Right renal cortex interstitium (tissue), 3 donors: ENCODE results near the gene CMTM5. TPM values are rescaled to one million over a fixed set of nuclear protein-coding genes. Genes with fewer than 3 reads are reported as not detected.

Experiments used
- DNase-seq, 3 donors: peaks; one replicate each; pipeline ENCODE4 v3.0.0-alpha.2; 2013; ENCODE audit warnings: low read depth in 3 of 3, low spot score in 2 of 3
- polyA plus RNA-seq, 3 donors: library from polyadenylated mRNA; unstranded; fragments of 120-200 nt; gene quantifications; one replicate each; pipeline ENCODE4 v1.2.1, GENCODE V29; 2013; ENCODE audit not compliant: insufficient read length in 3 of 3

Gene CMTM5, protein sequence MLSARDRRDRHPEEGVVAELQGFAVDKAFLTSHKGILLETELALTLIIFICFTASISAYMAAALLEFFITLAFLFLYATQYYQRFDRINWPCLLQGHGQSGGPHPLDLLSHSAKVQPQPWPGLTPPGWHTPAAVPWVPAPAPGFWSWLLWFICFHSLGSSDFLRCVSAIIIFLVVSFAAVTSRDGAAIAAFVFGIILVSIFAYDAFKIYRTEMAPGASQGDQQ
- polyA plus RNA-seq, result 1 to 10 TPM; 2.2 to 3.9 (median 2.9) TPM

DNA sequence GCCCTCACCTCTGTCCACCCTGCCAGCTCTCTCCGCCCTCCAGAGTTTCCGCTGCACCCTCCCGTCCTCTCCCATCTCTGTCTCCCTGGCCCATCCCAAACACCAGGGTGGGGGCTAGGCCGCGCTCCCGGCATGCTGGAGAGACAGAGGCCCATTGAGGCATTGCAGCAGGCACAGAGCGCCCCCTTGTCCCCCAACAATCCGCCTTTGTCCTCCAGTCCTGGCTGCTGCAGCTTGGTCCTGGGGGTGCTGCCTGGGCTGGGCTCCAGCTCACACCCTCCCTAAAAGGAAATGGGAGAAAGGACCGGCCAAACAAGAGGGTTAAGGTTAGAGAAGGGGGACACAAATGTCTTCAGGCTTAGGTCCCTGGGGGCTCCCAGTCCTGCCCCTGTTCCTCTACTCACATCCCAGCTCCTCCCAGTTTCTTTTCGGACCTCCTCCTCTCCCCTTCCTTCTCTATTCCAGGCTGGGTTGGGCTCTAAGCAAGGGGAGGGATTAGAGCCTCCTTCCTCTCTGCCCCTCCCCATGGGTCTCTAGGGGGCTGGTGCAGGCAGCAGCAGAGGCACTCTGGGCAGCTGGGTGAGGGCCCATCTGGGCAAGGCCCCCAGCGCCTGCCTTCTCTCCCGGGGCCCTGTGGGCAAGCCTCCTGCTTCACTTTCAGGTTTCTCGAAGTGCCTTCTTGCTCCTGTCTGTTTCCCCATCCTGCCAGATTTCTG, at the start of gene CMTM5:
Gene CMTM5 (plus strand): TSS at position 565 of the 716 bp plus-strand sequence. CDS start 206 bp downstream, outside the sequence.
- DNase-seq, result no peak

DNA sequence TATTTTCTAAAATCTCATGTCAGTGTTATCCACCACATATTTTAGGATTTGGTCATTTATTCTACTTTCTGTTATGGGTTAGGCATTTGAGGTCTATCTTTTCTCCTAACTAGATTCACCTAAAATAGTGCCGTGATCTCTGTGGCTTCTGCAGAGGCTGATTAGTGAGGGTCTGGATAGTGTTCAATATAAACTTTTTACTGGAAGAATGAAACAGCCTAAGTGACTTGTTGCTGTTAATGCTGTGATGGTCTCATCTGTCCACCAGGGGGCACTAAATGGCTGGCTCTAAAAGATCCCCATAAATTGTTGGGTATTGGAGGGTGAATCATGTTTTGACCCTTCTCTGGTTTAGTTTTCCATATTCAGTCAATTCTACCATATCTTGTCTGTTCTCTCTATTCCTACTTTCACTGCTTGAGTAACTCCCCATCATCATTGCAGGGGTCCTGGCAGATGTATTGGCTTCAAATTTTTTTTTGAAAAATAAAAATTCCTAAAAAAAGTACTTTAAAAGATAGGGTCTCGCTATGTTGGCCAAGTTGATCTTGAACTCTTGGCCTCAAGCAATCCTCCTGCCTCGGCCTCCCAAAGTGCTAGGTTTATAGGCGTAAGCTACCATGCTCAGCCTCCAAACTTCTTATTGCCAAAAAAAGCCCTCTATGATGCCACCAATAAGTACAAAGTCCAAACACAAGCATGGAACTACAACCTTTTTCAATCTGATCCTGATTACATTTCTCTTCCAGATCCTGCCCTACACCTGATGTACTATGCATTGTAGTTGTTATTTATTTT, 48.7 kb upstream of the CMTM5 start:
- DNase-seq, result peak in 2 of 3 donors; percentile 61 to 69

DNA sequence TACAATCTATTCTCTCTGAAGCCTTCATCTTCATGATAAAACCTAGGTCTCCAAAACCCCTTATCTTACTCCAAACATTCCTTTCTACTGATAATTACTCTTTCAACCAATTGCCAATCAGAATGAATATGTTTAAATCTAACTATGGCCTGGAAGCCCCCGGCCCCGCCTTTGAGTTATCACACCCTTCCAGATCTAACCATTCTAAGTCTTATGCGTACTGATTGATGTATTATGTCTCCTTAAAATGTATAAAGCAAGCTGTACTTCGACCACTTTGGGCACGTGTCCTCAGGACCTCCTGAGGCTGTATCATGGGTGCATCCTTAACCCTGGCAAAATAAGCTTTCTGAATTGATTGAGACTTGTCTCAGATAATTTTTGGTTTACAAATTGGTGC, 41.2 kb upstream of the CMTM5 start:
- no peak for DNase-seq

DNA sequence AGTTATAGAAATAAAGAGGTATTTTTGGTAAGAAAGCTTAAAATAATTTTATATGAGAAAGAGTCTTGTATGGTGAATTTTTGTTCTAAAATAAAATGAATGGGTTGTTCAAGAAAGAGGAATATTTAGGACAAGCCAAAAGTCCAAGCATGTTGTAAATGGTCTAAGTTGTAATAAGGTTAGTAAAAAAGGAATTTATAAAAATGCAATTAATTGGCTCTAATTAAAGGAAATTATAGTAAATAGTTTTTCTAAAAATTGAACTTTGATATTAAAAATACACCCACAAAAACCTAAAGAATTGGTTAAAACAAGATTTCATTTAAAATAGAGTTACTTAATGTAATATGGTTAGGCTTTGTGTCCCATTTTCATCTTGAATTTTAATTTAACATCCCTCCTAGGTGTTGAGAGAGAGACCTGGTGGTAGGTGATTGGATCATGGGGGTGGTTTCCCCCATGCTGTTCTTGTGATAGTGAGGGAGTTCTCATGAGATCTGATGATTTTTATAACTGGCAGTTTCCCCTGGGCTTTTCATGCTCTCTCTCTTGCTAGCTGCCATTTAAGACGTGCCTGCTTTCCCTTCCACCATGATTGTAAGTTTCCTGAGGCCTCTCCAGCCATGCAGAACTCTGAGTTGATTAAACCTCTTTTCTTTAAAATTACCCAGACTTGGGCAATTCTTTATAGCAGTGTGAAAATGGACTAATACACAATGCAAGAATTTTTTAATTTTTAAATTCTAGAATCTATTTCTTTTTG, 37.2 kb upstream of the CMTM5 start:
- DNase-seq, result no peak

DNA sequence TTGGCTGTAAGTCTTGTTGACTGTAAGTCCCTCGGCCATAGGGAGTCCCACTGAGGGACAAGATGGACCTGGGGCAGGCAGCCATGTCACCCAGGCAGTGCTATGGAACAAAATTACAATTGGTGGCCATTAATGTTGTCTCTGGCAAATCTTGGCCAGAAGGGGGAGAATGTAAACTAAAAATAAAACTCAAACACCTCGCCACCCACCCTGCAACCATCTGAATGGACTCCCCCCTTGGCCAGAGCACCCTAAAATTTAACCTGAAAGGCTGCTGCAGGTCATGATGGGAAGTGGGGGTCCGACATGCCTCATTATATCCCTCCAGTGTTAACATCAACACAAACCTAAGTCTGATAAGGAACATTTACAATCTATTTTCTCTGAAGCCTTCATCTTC, 32.4 kb upstream of the CMTM5 start:
- no peak for DNase-seq

DNA sequence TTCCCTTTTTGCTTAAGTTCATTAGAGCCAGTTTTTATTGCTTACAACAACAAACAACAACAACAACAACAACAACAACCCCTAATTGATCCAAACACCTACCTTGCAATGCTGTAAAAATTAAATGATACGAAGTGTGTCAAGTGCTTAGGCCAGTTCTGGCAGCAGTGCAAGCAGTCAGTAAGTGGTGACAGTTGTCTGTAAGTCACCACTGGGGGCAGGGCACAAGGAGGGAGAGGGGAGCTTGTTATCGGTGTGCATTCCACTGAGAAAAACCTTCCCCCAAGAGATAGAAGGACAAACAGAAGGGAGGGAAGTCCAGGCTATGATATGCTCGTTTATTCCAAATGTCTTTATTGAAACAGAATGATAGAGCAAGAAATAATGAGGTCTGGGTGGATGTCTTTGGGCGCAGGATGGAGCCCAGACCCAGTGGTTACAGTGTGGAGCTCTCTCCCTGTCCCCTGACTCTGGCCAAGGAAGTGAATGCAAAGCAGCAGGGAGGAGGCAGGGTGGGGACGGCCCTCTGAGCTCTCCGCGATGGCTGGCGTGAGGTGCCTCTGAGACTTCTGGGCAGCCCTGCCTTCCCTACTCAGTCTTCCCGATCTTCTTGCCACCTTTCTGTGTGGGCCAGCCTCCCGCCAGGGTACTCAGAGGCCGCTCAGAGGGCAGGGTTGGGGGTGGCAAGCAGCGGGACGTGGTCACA, 30.7 kb upstream of the CMTM5 start:
- no peak for DNase-seq

DNA sequence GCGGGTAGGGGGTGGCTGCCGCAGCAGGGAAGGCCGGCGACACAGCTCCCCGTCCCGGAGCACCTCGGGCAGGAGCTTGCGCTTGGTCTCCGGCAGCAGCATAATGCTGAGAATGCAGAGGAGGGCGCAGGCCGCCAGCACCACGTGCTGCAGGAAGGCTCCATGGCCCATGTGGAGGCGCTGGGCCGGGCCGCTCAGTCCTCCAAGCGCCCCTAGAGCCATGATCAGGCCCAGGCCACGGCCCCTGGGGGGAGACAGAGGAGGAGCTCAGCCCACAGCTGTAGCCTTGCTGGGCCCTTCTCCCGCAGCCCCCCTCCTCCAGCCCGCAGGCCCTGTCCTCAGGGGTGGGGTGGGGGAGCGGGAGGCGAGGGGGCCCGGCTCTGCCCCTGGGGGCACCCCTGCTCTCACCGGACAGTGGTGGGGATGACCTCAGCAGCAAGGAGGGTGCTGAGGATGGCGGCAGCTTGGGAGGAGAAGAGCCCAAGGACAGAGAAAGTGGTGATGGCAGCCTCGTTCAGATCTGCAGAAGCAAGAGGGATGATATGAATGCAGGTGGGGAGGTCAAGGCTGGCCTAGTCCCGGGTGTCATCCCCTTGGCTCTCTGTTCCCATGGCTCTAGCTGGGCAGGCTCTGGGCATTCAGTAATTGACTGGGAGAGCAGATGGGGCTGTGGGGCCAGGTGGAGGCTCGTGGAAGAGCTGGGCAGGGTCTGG, 30.0 kb upstream of the CMTM5 start:
- no peak for DNase-seq

DNA sequence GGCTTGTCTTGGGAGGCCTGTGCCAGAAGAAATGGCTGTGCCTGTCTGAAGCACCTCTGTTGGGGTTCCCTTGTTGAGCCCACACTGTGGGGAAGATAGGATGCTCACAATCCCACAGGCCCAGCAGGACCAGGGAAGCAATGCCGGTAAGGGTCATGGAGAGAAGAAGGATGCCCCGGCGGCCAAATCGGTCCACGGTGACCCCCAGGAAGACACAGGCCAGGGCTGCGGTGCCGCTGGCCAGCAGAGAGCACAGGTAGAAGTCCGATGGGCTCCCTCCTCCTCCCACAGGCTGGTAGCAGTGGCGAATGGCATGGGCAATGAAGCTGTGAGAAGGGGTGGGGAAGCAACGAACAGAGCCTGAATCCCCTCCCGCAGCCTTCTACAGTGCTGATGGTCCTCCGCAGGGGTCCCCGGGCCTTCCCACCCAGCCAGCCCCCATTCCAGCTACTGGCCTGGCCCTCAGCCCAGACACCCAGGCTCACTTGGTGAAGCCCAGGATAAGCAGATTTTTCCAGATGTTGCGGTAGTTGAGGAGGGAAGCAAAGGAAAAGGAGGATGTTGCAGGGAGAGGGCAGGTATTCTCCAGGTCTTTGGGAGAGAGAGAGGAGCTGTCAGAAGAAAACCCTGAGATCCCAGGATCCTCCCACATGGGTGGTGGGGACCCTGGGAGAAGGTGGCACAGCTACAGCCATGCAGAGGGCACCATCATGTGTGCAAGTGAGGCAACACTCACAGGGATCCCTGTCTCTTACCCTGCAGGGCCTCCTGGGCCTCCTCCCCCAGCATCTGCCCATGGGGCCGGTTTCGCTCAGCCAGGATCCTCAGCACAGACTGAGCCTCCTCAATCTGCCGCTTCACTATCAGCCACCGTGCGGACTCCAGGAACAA, 29.2 kb upstream of the CMTM5 start:
- DNase-seq, result no peak

DNA sequence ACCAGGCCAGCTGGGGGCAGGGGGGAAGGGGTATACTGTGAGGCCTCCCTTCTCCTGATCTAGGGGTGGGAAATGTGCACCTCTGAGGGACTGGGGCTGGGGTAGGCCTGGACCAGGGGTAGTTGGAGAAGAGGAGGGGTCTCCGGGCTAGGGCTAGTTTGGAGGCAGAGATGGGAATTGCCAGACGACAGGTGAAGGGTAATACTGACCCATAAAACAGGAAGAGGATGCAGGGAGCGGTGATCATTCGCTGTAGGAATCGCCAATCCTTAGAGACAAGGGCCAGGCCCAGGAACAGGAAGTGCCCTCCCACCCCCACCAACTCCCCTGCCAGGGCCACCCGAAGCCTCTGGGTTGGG, 28.6 kb upstream of the CMTM5 start:
- DNase-seq, result no peak

DNA sequence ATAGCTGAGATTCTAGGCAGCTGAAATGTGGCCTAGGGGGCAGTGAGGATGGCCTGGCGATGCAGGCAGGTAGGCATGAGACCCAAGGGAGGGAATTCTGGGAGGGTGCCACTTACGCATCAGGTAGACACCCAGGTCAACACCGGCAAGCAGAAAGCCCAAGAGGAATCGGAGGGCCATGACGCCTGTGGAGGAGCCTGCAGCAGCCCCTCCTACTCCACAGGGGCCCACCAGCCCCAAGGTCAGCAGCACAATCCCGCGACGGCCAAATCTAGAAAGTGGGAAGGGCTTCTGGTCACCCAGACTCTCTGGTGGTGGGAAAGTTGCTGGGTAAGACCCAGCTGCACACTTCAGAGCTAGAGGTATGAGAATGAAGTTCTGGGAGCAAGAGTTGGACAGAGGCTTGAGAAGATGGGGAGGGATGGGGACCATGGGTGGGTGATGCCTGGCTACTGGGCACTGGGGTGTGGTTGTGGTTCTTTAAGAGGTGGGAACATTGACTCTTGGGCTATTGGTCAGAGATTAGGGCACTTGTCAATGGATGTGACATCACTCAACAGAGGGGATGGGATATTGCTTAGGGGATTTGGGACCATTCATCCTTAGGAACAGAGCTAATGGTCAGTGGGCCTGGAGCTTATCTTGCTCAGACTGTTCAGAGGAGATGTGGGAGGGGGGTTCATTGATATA, 27.5 kb upstream of the CMTM5 start:
- DNase-seq, result no peak

DNA sequence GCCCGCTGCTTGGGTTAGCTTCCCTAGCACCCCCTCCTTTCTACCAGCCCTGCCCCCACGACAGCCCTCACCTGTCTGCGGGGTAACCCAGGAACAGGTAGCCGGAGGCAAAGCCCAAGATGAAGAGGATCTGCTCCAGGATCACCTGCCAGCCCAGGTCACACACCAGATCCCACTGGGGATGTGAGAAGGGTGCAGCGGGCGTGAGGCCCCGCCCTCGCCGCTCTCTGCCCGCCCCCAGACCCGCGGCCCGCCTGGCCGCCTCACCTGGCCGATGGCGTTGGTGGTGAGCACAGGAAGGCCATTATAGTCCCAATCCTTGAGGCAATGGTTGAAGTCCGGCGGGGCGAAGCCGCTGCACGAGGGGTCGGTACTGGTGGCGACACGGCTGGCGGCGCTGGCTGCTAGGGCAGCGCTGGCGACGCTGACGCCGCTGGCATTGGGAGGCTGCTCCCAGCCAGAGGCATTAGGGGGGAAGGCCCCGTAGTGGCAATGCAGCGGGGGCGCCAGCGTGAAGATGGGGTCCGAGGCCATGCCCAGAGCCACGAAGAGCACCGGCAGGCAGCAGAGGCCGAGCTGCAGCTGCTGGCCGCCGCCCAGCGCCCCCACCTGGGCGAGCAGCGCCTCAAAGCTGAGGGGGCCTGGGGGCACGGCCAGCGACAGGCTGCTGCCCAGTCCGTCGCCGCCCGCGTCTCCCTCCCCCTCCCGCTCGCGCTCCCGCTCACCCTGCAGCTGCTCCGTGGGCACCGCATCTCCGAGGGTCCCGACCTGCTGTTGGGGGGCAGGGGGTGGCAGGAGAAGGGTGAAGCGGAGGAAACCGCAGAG, 25.0 kb upstream of the CMTM5 start:
- no peak for DNase-seq

DNA sequence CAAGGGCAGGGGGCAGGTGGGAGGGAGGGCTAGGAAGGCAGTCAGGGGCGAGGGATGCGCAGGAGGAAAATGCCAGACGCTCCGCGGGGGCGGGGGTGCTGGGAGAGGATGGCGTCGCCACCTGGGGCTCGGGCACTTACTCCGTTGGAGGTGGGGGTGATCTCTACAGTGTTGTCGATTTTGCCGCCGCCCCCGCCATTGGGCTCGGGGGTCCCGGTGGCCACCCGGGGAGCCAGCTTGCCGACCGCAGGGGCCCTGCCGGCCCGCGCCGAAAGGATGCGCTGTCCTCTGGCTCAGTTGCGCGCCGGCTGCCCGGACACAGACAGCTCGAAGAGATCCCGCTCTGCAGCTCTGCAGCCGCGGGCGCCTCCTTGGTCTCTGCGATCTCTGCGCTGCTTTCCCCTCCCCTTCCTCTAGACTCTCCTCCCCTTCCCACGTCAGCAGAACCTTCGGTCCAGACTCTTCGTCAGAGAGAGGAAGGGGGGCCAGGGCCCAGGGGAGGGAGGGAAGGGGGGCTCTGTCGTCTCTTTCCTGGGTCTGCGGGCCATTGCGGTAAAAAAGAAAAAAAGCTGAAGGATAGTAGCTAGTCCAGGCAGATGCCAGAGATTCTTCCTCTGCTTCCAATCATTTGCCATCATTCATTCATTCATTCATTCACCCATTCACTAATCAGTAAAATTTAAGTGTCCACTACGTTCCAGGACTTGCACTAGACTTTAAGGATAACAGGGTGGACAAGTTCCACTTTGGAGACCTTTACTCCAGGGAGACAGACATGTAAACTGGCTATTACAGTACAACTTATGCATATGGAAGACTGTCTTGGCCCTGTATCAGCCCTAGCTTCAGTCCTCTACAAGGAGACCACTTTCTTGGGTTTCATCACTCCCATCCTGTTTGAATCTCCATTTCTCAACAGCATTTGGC, 24.1 kb upstream of the CMTM5 start, which contains the start of gene SLC22A17:
Gene SLC22A17 (minus strand): TSS at position 382 of the 927 bp plus-strand sequence.
- peak; percentile 77 to 86 (median 83) for DNase-seq

DNA sequence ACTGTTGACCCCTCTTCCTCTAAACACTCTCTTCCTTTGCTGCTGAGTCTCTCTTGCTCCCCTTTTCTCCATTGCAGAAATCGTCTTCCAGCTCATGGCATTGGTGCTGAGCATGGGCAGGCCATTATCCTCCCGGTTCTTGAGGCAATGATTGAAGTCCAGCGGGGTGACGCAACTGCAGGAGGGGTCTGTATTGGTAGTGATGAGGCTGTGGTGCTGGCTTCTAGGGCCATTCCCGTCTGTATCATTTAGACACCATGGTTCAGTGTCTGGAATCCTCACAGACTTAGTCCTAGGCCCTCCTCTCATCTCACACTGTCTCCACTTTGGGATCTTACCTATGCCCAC, 23.4 kb upstream of the CMTM5 start:
- no peak for DNase-seq

DNA sequence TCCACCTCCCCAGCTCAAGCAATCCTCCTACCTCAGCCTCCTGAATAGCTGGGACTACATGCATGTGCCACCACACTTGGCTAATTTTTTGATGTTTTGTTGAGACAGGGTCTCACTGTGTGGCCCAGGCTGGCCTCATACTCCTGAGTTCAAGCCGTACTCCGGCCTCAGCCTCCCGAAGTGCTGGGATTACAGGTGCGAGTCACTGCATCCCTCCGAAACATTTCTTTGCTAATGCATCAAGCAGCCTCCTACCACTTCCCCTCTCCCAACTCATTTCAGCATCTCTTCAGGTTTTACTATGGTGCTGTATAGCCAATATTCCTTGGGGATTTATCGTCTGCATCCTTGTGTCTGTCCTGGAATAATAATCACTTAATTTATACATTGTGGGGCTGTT, 21.9 kb upstream of the CMTM5 start:
- no peak for DNase-seq

DNA sequence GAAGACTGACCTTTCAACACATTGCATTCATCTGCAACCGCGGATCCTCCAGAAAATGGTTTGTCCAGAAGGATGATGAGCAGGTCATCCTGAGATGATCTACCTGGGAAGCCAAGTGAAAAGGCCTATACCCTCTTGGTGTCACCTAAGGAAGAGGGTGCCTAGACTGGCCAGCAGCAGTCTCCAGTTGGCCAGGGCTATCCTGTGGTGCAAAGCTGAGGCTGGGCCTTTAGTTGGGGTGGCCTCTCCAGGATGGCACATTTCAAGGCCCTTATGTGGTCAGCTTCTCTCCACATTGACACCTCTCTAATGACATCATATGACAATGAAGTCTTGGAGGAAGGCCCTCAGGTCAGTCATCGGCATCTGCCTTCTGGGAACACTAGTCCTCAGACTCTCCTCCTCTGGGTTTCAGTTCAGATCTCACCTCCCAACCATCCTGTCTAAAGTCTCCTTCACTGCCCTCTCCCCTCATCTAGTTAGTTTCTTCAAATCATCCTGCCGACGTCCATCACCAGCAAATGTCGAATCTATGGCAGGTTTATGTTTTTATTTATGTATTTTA, 20.9 kb upstream of the CMTM5 start:
- DNase-seq, result no peak

DNA sequence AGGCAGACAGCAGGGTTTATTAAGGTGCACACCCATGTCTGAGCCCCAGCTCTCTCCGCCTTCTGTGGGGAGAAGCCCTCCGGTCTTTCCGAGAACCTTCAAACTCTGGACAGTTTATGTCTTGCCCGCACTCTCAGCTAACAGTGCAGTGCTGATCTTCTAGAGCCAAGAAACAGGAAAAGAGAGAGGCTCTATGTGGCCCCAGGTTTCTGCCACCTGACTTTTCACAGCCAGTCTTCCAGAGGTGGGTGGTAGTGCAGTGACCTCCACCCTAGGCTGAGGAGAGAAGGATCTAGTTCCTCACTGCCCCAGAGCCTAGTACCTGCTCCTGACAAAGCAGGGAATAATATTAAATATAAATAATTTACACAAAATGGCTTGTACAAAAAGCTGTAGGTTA, 20.2 kb upstream of the CMTM5 start:
- DNase-seq, result no peak
